ENCODE measurements around the gene NFYC. TPM values are rescaled to one million over a fixed set of nuclear protein-coding genes. Genes with fewer than 3 reads are reported as not detected.

NFYC gene
- total RNA-seq, result 10 to 100 TPM; 45.3 to 58.6 (median 57.4) TPM

DNA sequence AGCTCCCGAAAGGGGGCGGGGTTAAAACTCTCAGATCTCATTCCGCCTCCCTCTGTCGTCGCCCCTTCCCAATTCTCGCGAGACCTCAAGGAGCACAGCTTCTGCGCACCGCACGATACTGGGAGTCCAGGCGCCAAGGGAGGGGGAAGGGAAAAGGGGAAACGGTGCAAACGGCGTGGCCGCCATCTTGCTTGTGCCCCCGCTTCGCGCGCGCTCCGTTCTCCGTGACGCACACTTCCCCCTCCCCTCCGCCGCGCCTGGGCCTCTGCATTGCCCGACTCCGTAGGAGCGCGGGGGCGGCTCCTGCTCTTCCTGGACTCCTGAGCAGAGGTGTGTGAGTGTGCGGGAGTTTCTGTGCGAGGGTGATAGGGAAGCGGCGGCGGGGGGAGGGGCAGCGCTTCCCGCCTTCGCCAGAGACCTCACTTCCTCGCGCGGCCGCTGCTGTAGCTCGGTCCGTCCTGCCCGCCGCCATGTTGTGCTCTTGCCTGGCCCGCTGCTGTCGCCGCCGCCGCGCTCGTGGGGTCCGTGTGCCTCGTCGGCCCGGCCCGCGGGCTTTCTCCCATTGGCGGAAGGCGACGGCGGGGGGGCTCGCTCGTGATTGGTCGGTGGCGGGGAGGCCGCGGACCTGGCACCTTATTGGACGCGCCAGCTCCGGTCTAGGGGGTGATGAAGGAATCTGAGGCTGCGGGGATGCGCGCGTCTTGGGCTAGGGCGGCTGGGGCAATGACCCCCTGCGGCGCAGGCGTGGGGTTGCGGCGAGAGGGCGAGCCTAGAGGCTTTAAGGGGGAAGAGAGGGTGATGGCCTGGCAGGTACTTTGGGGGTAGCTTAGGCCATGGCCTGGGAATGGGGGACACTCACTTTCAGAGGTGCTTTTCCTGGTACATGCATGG is at the start of gene NFYC:
NFYC (plus strand) TSS at position 167 of the 891 bp plus-strand sequence. CDS start 47,140 bp downstream, outside the sequence.
- intact Hi-C loops (cut with DNase I; ENCODE audit: low total_unique reads), result loop anchor here (1.0 to 5.0 kb wide), 6 partner anchors 18 to 287 kb away; partner anchors contain the start of genes CTPS1 and KCNQ4

DNA sequence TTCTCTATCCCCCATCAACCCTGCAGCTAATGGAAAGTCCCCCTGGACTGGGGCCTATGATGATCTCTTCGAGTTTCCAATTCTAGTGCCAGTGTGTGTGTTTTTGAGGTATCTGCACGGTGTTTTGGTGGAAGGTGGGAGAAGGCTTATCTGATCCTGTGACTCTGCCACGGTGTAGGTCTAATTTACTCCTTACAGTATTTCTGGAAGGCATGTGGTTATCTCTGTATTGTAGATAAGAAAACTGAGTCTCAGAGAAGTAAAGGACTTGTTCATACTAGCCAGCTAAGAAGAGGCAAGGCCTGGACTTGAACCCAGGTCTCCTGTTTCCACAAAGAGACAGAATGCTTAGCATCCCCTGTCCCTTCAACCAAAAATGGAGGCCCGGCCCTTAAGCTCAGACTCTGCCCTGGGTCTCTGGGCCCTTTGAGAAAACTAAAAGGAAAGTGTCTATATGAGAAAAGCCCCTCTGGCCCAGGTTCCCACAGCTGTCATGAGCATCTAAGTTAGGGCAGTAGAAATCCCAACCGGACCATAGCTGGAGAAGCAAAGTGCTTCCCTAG is 46.3 kb upstream of the NFYC start:
- TF ChIP-seq POLR2A (IDR thresholded peaks at IDR 0.05), result no peak
- TF ChIP-seq, protein P1, sequence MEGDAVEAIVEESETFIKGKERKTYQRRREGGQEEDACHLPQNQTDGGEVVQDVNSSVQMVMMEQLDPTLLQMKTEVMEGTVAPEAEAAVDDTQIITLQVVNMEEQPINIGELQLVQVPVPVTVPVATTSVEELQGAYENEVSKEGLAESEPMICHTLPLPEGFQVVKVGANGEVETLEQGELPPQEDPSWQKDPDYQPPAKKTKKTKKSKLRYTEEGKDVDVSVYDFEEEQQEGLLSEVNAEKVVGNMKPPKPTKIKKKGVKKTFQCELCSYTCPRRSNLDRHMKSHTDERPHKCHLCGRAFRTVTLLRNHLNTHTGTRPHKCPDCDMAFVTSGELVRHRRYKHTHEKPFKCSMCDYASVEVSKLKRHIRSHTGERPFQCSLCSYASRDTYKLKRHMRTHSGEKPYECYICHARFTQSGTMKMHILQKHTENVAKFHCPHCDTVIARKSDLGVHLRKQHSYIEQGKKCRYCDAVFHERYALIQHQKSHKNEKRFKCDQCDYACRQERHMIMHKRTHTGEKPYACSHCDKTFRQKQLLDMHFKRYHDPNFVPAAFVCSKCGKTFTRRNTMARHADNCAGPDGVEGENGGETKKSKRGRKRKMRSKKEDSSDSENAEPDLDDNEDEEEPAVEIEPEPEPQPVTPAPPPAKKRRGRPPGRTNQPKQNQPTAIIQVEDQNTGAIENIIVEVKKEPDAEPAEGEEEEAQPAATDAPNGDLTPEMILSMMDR (IDR thresholded peaks at IDR 0.05 in 4 of 5, conservative IDR thresholded peaks at IDR 0.05 in 1 of 5), result no peak
- in situ Hi-C loops (cut with MboI; ENCODE audit: low sequenced_read_pairs in 4 of 4), result no loop called here
- Histone ChIP-seq H3K27me3 (no peaks in the 10 kb centered on the region), H3K36me3 (no peaks in the 10 kb centered on the region), H3K4me3 (no peak overlapping the region), H3K9me3 (no peaks in the 10 kb centered on the region), H3K27ac (no peak overlapping the region), H3K4me1 (no peaks in the 10 kb centered on the region)
- intact Hi-C loops (cut with DNase I; ENCODE audit: low total_unique reads), result no loop called here
- DNase-seq (no peak), ATAC-seq (no peak)

More for the DNA sequence above, at the start of gene NFYC:
- Histone ChIP-seq H3K27me3 (no peaks in the 10 kb centered on the region), H3K4me1 (peaks cover 33 to 34% of the 10 kb centered on the region in 2 donors), H3K36me3 (no peaks in the 10 kb centered on the region), H3K27ac (peak within 1 kb of the TSS; percentile 95 to 99 (median 98)), H3K4me3 (peak within 1 kb of the TSS; percentile 83 to 92 (median 86)), H3K9me3 (no peaks in the 10 kb centered on the region)
- ATAC-seq (peak; percentile 96 to 97), DNase-seq (peak; percentile 97 to 98)
- in situ Hi-C loops (cut with MboI; ENCODE audit: low sequenced_read_pairs in 4 of 4), result loop anchor here in 1 of 4 donors (10.0 kb wide), 1 partner anchor 163 kb away; no protein-coding TSS in a partner anchor
- peak; percentile 95 to 96 for TF ChIP-seq POLR2A (IDR thresholded peaks at IDR 0.05)
- TF ChIP-seq, protein P1 (IDR thresholded peaks at IDR 0.05 in 4 of 5, conservative IDR thresholded peaks at IDR 0.05 in 1 of 5), result peak in 1 of 5 experiments; percentile 21

DNA sequence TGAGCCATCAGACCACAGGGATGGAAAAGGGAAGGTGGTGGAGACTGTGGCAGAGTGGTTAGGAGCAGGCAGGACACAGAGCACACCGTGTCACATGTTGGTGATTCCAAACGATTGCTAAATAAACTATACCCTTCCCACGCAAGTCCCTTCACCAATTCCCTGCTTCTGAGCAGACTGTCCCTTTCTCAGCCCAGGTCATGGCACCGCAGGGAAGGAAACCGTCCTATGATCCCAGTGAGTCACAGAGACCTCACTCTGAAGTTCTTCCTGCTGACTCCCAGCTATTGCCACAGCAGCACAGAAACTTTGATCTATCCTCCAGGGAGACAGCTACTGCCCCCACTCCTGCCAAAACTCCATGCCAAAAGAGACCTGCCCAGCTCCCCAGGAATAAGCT is 45.2 kb upstream of the NFYC start:
- TF ChIP-seq POLR2A (IDR thresholded peaks at IDR 0.05), result no peak
- TF ChIP-seq, protein P1 (IDR thresholded peaks at IDR 0.05 in 4 of 5, conservative IDR thresholded peaks at IDR 0.05 in 1 of 5), result no peak
- Histone ChIP-seq H3K27me3 (no peaks in the 10 kb centered on the region), H3K9me3 (no peaks in the 10 kb centered on the region), H3K36me3 (no peaks in the 10 kb centered on the region), H3K4me3 (no peak overlapping the region), H3K27ac (no peak overlapping the region), H3K4me1 (peaks cover 0 to 2% of the 10 kb centered on the region in 2 donors)
- intact Hi-C loops (cut with DNase I; ENCODE audit: low total_unique reads), result no loop called here
- ATAC-seq (no peak), DNase-seq (no peak)
- in situ Hi-C loops (cut with MboI; ENCODE audit: low sequenced_read_pairs in 4 of 4), result no loop called here

DNA sequence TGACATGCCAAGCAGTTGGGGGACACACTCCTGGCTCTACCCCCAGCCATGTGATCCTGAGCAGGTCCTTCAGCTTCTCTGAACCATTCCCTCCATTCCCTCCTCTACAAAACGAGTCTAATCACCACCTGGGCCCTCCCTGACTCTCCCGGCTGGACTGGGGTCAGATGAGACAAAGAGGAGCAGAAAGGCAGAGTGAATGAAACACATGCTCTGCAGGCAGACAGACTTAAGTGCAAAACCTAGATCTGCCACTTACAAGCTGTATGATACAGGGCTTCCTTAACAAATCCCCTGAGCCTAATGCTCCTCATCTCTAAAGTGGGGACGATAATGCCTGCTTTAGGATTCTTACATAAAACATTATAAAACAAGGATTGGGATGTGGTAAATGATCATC is 43.3 kb upstream of the NFYC start:
- in situ Hi-C loops (cut with MboI; ENCODE audit: low sequenced_read_pairs in 4 of 4) (no loop called here), intact Hi-C loops (cut with DNase I; ENCODE audit: low total_unique reads) (no loop called here)
- TF ChIP-seq, protein P1 (IDR thresholded peaks at IDR 0.05 in 4 of 5, conservative IDR thresholded peaks at IDR 0.05 in 1 of 5), result no peak
- no peak for TF ChIP-seq POLR2A (IDR thresholded peaks at IDR 0.05)
- Histone ChIP-seq H3K9me3 (no peaks in the 10 kb centered on the region), H3K4me3 (no peak overlapping the region), H3K27me3 (peaks cover 0 to 6% (median 3%) of the 10 kb centered on the region in 3 donors), H3K27ac (no peak overlapping the region), H3K4me1 (peaks cover 0 to 6% of the 10 kb centered on the region in 2 donors), H3K36me3 (no peaks in the 10 kb centered on the region)
- no peak for ATAC-seq
- DNase-seq, result no peak
